Measurements from ENCODE around the gene F2R.
"Not testable (repeated sequence)": the region's sequence is repeated elsewhere in the genome, so short reads cannot be mapped to it uniquely, and the experiment has no call there.

The F2R gene

GRCh38 chr5:76729373-76730290 is 13.7 kb downstream of the F2R start:
- Histone ChIP-seq H3K9me3 (ENCODE audit: control insufficient read depth, low read length) (no peaks in the 10 kb centered on the region), H3K27me3 (ENCODE audit: control insufficient read depth, insufficient read depth, low read length) (no peaks in the 10 kb centered on the region), H3K4me1 (ENCODE audit: control insufficient read depth, insufficient read depth, low read length) (no peaks in the 10 kb centered on the region), H3K4me3 (ENCODE audit: low read length) (no peak overlapping the region), H3K9ac (ENCODE audit: low read length) (no peak overlapping the region), H3K36me3 (ENCODE audit: control insufficient read depth, insufficient read depth, low read length) (no peaks in the 10 kb centered on the region)

DNA sequence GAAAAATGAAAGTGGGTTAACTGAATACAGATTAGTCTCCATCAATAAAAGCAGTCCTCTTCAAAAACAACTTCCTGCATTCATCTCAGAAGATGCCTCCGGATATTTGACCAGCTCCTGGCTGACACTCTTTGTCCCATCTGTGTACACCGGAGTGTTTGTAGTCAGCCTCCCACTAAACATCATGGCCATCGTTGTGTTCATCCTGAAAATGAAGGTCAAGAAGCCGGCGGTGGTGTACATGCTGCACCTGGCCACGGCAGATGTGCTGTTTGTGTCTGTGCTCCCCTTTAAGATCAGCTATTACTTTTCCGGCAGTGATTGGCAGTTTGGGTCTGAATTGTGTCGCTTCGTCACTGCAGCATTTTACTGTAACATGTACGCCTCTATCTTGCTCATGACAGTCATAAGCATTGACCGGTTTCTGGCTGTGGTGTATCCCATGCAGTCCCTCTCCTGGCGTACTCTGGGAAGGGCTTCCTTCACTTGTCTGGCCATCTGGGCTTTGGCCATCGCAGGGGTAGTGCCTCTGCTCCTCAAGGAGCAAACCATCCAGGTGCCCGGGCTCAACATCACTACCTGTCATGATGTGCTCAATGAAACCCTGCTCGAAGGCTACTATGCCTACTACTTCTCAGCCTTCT is 16.6 kb downstream of the F2R start:
- no peak overlapping the region for H3K4me3 ChIP-seq (ENCODE audit: low read length)
- H3K36me3 ChIP-seq (ENCODE audit: control insufficient read depth, insufficient read depth, low read length) = no peaks in the 10 kb centered on the region
- H3K9ac ChIP-seq (ENCODE audit: low read length) = no peak overlapping the region
- H3K27me3 ChIP-seq (ENCODE audit: control insufficient read depth, insufficient read depth, low read length) = no peaks in the 10 kb centered on the region
- H3K4me1 ChIP-seq (ENCODE audit: control insufficient read depth, insufficient read depth, low read length) = no peaks in the 10 kb centered on the region
- H3K9me3 ChIP-seq (ENCODE audit: control insufficient read depth, low read length) = no peaks in the 10 kb centered on the region

DNA sequence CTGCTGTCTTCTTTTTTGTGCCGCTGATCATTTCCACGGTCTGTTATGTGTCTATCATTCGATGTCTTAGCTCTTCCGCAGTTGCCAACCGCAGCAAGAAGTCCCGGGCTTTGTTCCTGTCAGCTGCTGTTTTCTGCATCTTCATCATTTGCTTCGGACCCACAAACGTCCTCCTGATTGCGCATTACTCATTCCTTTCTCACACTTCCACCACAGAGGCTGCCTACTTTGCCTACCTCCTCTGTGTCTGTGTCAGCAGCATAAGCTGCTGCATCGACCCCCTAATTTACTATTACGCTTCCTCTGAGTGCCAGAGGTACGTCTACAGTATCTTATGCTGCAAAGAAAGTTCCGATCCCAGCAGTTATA is 17.1 kb downstream of the F2R start:
- H3K9ac ChIP-seq (ENCODE audit: low read length) = no peak overlapping the region
- H3K27me3 ChIP-seq (ENCODE audit: control insufficient read depth, insufficient read depth, low read length) = no peaks in the 10 kb centered on the region
- no peaks in the 10 kb centered on the region for H3K9me3 ChIP-seq (ENCODE audit: control insufficient read depth, low read length)
- no peaks in the 10 kb centered on the region for H3K36me3 ChIP-seq (ENCODE audit: control insufficient read depth, insufficient read depth, low read length)
- no peak overlapping the region for H3K4me3 ChIP-seq (ENCODE audit: low read length)
- no peaks in the 10 kb centered on the region for H3K4me1 ChIP-seq (ENCODE audit: control insufficient read depth, insufficient read depth, low read length)

- Histone ChIP-seq H3K9me3 (ENCODE audit: control insufficient read depth, low read length) (no peaks in the 10 kb centered on the region), H3K27me3 (ENCODE audit: control insufficient read depth, insufficient read depth, low read length) (no peaks in the 10 kb centered on the region), H3K4me1 (ENCODE audit: control insufficient read depth, insufficient read depth, low read length) (no peaks in the 10 kb centered on the region), H3K4me3 (ENCODE audit: low read length) (no peak overlapping the region), H3K36me3 (ENCODE audit: control insufficient read depth, insufficient read depth, low read length) (no peaks in the 10 kb centered on the region), H3K9ac (ENCODE audit: low read length) (no peak overlapping the region)
These were observed 20.0 kb downstream of the F2R start for GRCh38 chr5:76735762-76736545.

DNA sequence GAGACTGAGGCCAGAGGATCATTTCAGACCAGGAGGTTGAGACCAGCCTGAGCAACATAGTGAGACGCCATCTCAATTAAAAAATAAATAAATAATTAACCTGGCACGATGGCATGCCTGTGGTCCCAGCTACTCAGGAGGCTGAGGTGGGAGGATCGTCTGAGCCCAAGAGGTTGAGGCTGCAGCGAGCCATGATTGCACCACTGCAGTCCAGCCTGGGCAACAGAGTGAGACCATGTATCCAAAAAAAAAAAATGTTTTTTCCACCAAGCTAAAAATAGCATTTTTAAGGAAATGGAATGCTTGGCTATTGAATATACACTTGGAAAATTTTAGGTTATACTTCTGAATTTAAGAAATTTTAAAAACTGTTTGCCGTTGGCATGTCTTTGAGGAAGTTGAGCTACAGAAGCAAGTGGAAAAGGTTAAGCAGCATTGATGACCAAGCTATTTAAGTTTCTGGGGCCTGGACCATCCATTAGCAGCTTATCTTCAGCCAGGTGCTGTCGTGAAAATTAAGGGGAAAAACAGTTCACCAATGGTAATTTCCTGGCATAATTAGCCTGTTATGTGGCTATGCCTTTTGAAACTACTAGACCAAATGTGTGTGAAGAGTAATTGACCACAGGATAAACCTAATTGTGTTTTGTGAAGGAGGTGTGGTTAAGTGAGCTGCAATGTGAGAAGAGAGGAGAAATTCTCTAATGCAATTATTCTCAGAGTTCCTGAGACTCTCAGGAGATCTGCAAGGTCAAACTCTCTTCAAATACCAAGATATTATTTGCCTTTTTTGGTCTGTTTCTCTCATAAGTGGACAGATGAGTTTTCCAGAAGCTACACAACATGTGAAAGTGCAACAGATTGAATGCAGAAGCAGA is 21.0 kb downstream of the F2R start:
- no peaks in the 10 kb centered on the region for H3K9me3 ChIP-seq (ENCODE audit: control insufficient read depth, low read length)
- no peak overlapping the region for H3K9ac ChIP-seq (ENCODE audit: low read length)
- no peaks in the 10 kb centered on the region for H3K27me3 ChIP-seq (ENCODE audit: control insufficient read depth, insufficient read depth, low read length)
- no peaks in the 10 kb centered on the region for H3K4me1 ChIP-seq (ENCODE audit: control insufficient read depth, insufficient read depth, low read length)
- H3K4me3 ChIP-seq (ENCODE audit: low read length) = no peak overlapping the region
- H3K36me3 ChIP-seq (ENCODE audit: control insufficient read depth, insufficient read depth, low read length) = no peaks in the 10 kb centered on the region

GRCh38 chr5:76737846-76738245 is 21.9 kb downstream of the F2R start:
- H3K4me3 ChIP-seq (ENCODE audit: low read length) = no peak overlapping the region
- H3K36me3 ChIP-seq (ENCODE audit: control insufficient read depth, insufficient read depth, low read length) = no peaks in the 10 kb centered on the region
- H3K27me3 ChIP-seq (ENCODE audit: control insufficient read depth, insufficient read depth, low read length) = no peaks in the 10 kb centered on the region
- no peaks in the 10 kb centered on the region for H3K4me1 ChIP-seq (ENCODE audit: control insufficient read depth, insufficient read depth, low read length)
- no peak overlapping the region for H3K9ac ChIP-seq (ENCODE audit: low read length)
- H3K9me3 ChIP-seq (ENCODE audit: control insufficient read depth, low read length) = no peaks in the 10 kb centered on the region

- H3K36me3 ChIP-seq (ENCODE audit: control insufficient read depth, insufficient read depth, low read length); H3K9me3 ChIP-seq (ENCODE audit: control insufficient read depth, low read length); H3K4me3 ChIP-seq (ENCODE audit: low read length); H3K27me3 ChIP-seq (ENCODE audit: control insufficient read depth, insufficient read depth, low read length); H3K9ac ChIP-seq (ENCODE audit: low read length); H3K4me1 ChIP-seq (ENCODE audit: control insufficient read depth, insufficient read depth, low read length): not testable (repeated sequence)
These were observed 25.6 kb downstream of the F2R start for GRCh38 chr5:76741506-76741905.

DNA sequence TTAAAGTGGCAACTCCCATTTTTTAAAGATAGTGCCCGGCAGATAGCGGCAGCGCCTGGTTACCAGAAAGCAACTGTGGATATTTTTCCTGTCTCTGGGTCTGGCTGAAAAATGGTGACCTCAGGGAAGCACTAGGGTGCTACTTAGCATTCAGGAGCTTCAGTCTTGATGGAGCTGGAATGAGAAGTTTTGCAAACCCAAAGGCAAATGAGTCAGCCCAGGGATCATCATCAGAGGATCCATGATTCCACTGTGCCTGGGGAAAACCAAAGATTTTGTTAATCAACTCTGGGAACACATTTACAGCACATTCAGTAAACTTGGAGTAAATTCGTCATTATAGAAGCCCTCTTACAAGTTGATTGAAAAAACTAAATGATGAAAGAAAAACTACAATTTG is 26.7 kb downstream of the F2R start:
- H3K9me3 ChIP-seq (ENCODE audit: control insufficient read depth, low read length) = no peaks in the 10 kb centered on the region
- H3K9ac ChIP-seq (ENCODE audit: low read length) = no peak overlapping the region
- H3K27me3 ChIP-seq (ENCODE audit: control insufficient read depth, insufficient read depth, low read length) = no peaks in the 10 kb centered on the region
- H3K36me3 ChIP-seq (ENCODE audit: control insufficient read depth, insufficient read depth, low read length) = no peaks in the 10 kb centered on the region
- no peak overlapping the region for H3K4me3 ChIP-seq (ENCODE audit: low read length)
- no peaks in the 10 kb centered on the region for H3K4me1 ChIP-seq (ENCODE audit: control insufficient read depth, insufficient read depth, low read length)

GRCh38 chr5:76744632-76745031 is 28.7 kb downstream of the F2R start:
- Histone ChIP-seq H3K4me1 (ENCODE audit: control insufficient read depth, insufficient read depth, low read length) (no peaks in the 10 kb centered on the region), H3K9me3 (ENCODE audit: control insufficient read depth, low read length) (no peaks in the 10 kb centered on the region)

DNA sequence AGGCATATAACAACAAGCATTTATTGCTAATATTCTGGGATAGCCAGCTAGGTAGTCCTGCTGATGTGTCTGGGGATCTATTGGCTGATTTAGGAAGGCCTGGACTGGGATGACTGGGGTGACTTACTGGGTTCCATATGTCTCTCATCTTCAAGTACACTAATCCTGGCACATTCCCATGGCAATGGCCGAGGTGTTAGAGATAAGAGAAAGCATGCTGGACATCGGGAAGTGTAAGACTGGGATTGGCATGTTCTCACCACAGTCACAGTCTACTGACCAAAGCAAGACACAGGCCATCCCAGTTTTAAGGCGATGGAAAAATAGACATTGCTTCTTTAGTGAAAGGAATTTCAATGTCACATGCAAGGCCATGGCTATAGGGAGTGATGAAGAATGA is 29.7 kb downstream of the F2R start:
- H3K9me3 ChIP-seq (ENCODE audit: control insufficient read depth, low read length) = no peaks in the 10 kb centered on the region
- H3K4me3 ChIP-seq (ENCODE audit: low read length) = no peak overlapping the region
- H3K9ac ChIP-seq (ENCODE audit: low read length) = no peak overlapping the region
- H3K36me3 ChIP-seq (ENCODE audit: control insufficient read depth, insufficient read depth, low read length) = no peaks in the 10 kb centered on the region
- no peaks in the 10 kb centered on the region for H3K4me1 ChIP-seq (ENCODE audit: control insufficient read depth, insufficient read depth, low read length)
- no peaks in the 10 kb centered on the region for H3K27me3 ChIP-seq (ENCODE audit: control insufficient read depth, insufficient read depth, low read length)

More at GRCh38 chr5:76744632-76745031, 28.7 kb downstream of the F2R start:
- no peaks in the 10 kb centered on the region for H3K36me3 ChIP-seq (ENCODE audit: control insufficient read depth, insufficient read depth, low read length)
- H3K27me3 ChIP-seq (ENCODE audit: control insufficient read depth, insufficient read depth, low read length) = no peaks in the 10 kb centered on the region
- H3K9ac ChIP-seq (ENCODE audit: low read length) = no peak overlapping the region
- H3K4me3 ChIP-seq (ENCODE audit: low read length) = no peak overlapping the region

- no peak overlapping the region for H3K4me3 ChIP-seq (ENCODE audit: low read length)
- no peaks in the 10 kb centered on the region for H3K4me1 ChIP-seq (ENCODE audit: control insufficient read depth, insufficient read depth, low read length)
- H3K9me3 ChIP-seq (ENCODE audit: control insufficient read depth, low read length) = no peaks in the 10 kb centered on the region
- no peak overlapping the region for H3K9ac ChIP-seq (ENCODE audit: low read length)
- no peaks in the 10 kb centered on the region for H3K27me3 ChIP-seq (ENCODE audit: control insufficient read depth, insufficient read depth, low read length)
- H3K36me3 ChIP-seq (ENCODE audit: control insufficient read depth, insufficient read depth, low read length) = no peaks in the 10 kb centered on the region
These were observed 30.8 kb downstream of the F2R start for GRCh38 chr5:76746677-76747076.
